Astrocyte (in vitro differentiated cells and primary cell): ENCODE results near the gene FBXO11.

Source experiments
- EZH2 ChIP-seq: IDR thresholded peaks from 2 replicates; pipeline ENCODE4 v1.6.1; 2012; ENCODE audit warnings: mild to moderate bottlenecking, low read length, inconsistent platforms; ENCODE audit not compliant: insufficient read depth
- TF ChIP-seq, protein P1 (sequence below): IDR thresholded peaks from 2 replicates; pipeline ENCODE4 v1.5.1; 2011; ENCODE audit warnings: low read depth, mild to moderate bottlenecking, inconsistent platforms, low read length, moderate library complexity; ENCODE audit not compliant: insufficient read depth

DNA sequence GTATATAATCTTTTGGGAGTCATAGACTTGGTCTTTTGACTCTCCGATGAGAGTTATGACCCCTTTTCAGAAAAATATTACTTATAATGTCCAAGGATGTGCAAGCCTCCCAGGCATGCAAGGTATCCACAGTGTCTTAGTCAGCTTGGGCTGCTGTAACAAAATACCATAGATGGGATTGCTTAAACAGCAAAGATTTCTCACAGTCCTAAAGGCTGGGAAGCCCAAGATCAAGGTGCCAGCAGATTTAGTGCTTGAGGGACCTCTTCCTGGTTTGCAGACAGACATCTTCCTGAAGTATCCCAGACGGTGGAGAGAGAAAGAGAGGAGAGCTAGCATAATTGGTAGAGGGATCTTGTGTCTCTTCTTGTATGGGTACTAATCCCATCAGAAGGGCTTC is 35.6 kb upstream of the FBXO11 start:
- TF ChIP-seq, protein P1, sequence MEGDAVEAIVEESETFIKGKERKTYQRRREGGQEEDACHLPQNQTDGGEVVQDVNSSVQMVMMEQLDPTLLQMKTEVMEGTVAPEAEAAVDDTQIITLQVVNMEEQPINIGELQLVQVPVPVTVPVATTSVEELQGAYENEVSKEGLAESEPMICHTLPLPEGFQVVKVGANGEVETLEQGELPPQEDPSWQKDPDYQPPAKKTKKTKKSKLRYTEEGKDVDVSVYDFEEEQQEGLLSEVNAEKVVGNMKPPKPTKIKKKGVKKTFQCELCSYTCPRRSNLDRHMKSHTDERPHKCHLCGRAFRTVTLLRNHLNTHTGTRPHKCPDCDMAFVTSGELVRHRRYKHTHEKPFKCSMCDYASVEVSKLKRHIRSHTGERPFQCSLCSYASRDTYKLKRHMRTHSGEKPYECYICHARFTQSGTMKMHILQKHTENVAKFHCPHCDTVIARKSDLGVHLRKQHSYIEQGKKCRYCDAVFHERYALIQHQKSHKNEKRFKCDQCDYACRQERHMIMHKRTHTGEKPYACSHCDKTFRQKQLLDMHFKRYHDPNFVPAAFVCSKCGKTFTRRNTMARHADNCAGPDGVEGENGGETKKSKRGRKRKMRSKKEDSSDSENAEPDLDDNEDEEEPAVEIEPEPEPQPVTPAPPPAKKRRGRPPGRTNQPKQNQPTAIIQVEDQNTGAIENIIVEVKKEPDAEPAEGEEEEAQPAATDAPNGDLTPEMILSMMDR = no peak
- TF ChIP-seq EZH2 = no peak
